Left ventricle myocardium inferior (tissue), 1 donor: Measurements from ENCODE around the gene H19. TPM values are rescaled to one million over a fixed set of nuclear protein-coding genes. Genes with fewer than 3 reads are reported as not detected.
A peak's percentile ranks its signal among the peaks of the same experiment; 100 is the strongest.

ENCODE experiments used
- DNase-seq: peaks from one replicate; pipeline ENCODE4 v3.0.0-alpha.2; 2020
- H3K27ac ChIP-seq: fragments of 200-600 bp; replicated peaks from 2 replicates; pipeline ENCODE4 v1.8.0; 2021
- H3K27me3 ChIP-seq: fragments of 200-600 bp; 2 replicates; pipeline ENCODE4 v1.8.0; 2021; ENCODE audit warnings: low read depth
- H3K36me3 ChIP-seq: fragments of 200-600 bp; 2 replicates; pipeline ENCODE4 v1.8.0; 2021
- H3K4me1 ChIP-seq: fragments of 200-600 bp; 2 replicates; pipeline ENCODE4 v1.8.0; 2021
- H3K4me3 ChIP-seq: fragments of 200-600 bp; 2 replicates; pipeline ENCODE4 v1.8.0; 2021; ENCODE audit warnings: mild to moderate bottlenecking, moderate library complexity
- H3K9me3 ChIP-seq: fragments of 200-600 bp; replicated peaks from 2 replicates; pipeline ENCODE4 v1.8.0; 2021
- CTCF ChIP-seq: fragments of 200-600 bp; IDR thresholded peaks from 2 replicates; pipeline ENCODE4 v1.8.0; 2021; ENCODE audit warnings: antibody characterized with exemption, mild to moderate bottlenecking, borderline replicate concordance
- intact Hi-C: fragments of 100-400 bp; cut with micrococcal nuclease; formaldehyde crosslinking; loops from one replicate; pipeline ENCODE4 v1.11.0; 2022
- total RNA-seq: library from RNA; stranded (reverse); fragmentation: NEBNext Ultra II Directional; extraction: Animal tissue kit (Norgen Biotek cat#: 25700); gene quantifications from one replicate; pipeline ENCODE4 v1.2.1, GENCODE V29; 2021
- donor health status: DM: no; HTN: yes; CAD: no; lungs with severe emphysema.

The H19 gene
- total RNA-seq, 1 donor from 2014 or later: 634 TPM

- DNase-seq: no peak
- no peak for TF ChIP-seq CTCF
These were observed 6.6 kb downstream of the H19 start for GRCh38 chr11:1990872-1991578.

GRCh38 chr11:1989953-1990352 lies 7.7 kb downstream of the H19 start:
- H3K27ac ChIP-seq: no peak overlapping the region
- no peak for DNase-seq
- no peak for TF ChIP-seq CTCF
- intact Hi-C loops: no loop called here
- no peak overlapping the region for H3K4me3 ChIP-seq
- H3K9me3 ChIP-seq: no peaks in the 10 kb centered on the region
- H3K27me3 ChIP-seq: no peaks in the 10 kb centered on the region
- H3K4me1 ChIP-seq: no peaks in the 10 kb centered on the region
- no peaks in the 10 kb centered on the region for H3K36me3 ChIP-seq

More at GRCh38 chr11:1990872-1991578, 6.6 kb downstream of the H19 start:
- intact Hi-C loops: no loop called here
- no peaks in the 10 kb centered on the region for H3K36me3 ChIP-seq
- H3K4me3 ChIP-seq: no peak overlapping the region
- H3K9me3 ChIP-seq: no peaks in the 10 kb centered on the region
- H3K27me3 ChIP-seq: no peaks in the 10 kb centered on the region
- no peak overlapping the region for H3K27ac ChIP-seq
- H3K4me1 ChIP-seq: no peaks in the 10 kb centered on the region

GRCh38 chr11:1988667-1989317 lies 8.8 kb downstream of the H19 start:
- TF ChIP-seq CTCF: no peak
- intact Hi-C loops: no loop called here
- peak; percentile 14 for DNase-seq

GRCh38 chr11:1988174-1988573 lies 9.5 kb downstream of the H19 start:
- H3K4me1 ChIP-seq: no peaks in the 10 kb centered on the region
- DNase-seq: no peak
- TF ChIP-seq CTCF: no peak
- intact Hi-C loops: no loop called here
- H3K9me3 ChIP-seq: no peaks in the 10 kb centered on the region
- H3K27me3 ChIP-seq: no peaks in the 10 kb centered on the region
- H3K4me3 ChIP-seq: no peak overlapping the region
- no peaks in the 10 kb centered on the region for H3K36me3 ChIP-seq
- no peak overlapping the region for H3K27ac ChIP-seq

More at GRCh38 chr11:1988667-1989317, 8.8 kb downstream of the H19 start:
- no peak overlapping the region for H3K27ac ChIP-seq
- H3K4me1 ChIP-seq: no peaks in the 10 kb centered on the region
- H3K9me3 ChIP-seq: no peaks in the 10 kb centered on the region
- H3K36me3 ChIP-seq: no peaks in the 10 kb centered on the region
- H3K27me3 ChIP-seq: no peaks in the 10 kb centered on the region
- no peak overlapping the region for H3K4me3 ChIP-seq

GRCh38 chr11:1987024-1987423 lies 10.6 kb downstream of the H19 start:
- intact Hi-C loops: no loop called here
- no peak for TF ChIP-seq CTCF
- no peaks in the 10 kb centered on the region for H3K9me3 ChIP-seq
- no peaks in the 10 kb centered on the region for H3K4me1 ChIP-seq
- no peak for DNase-seq
- no peaks in the 10 kb centered on the region for H3K36me3 ChIP-seq
- H3K27me3 ChIP-seq: no peaks in the 10 kb centered on the region
- H3K27ac ChIP-seq: no peak overlapping the region
- no peak overlapping the region for H3K4me3 ChIP-seq
